ACC112 (cell line): ENCODE data around the gene RSPH9.

Source experiments
- H2AFZ ChIP-seq: fragments of 200-600 bp; sonication (generic); one replicate; pipeline ENCODE4 v1.6.0; 2017; ENCODE audit warnings: antibody characterized with exemption, low read length; ENCODE audit not compliant: unreplicated experiment
- H3K27ac ChIP-seq: fragments of 200-600 bp; sonication (generic); 2 replicates; pipeline ENCODE4 v1.5.1; 2014; ENCODE audit warnings: low read depth, mild to moderate bottlenecking, antibody characterized with exemption, low read length, moderate library complexity
- H3K27me3 ChIP-seq: fragments of 200-600 bp; sonication (generic); 2 replicates; pipeline ENCODE4 v1.6.1; 2014; ENCODE audit warnings: mild to moderate bottlenecking, antibody characterized with exemption, low read length, moderate library complexity, mixed read lengths; ENCODE audit not compliant: insufficient read depth
- H3K36me3 ChIP-seq: fragments of 200-600 bp; sonication (generic); 2 replicates; pipeline ENCODE4 v1.6.1; 2016; ENCODE audit warnings: mild to moderate bottlenecking, antibody characterized with exemption, low read length, moderate library complexity, mixed read lengths; ENCODE audit not compliant: insufficient read depth
- H3K4me1 ChIP-seq: fragments of 200-600 bp; sonication (generic); one replicate; pipeline ENCODE4 v1.6.1; 2016; ENCODE audit warnings: low read length, mixed read lengths; ENCODE audit not compliant: insufficient read depth, unreplicated experiment, control insufficient read depth
- H3K4me3 ChIP-seq: fragments of 200-600 bp; sonication (generic); 2 replicates; pipeline ENCODE4 v1.5.1; 2014; ENCODE audit warnings: mild to moderate bottlenecking, low read depth, low read length
- H3K79me2 ChIP-seq: fragments of 200-600 bp; sonication (generic); one replicate; pipeline ENCODE4 v1.6.0; 2016; ENCODE audit warnings: low read length; ENCODE audit not compliant: control insufficient read depth, unreplicated experiment, insufficient read depth

Gene RSPH9

GRCh38 chr6:43703512-43704429 lies 58.9 kb downstream of the RSPH9 start:
- Histone ChIP-seq H3K79me2 (no peaks in the 10 kb centered on the region), H3K4me1 (peaks cover 42% of the 10 kb centered on the region), H3K27ac (peak overlapping the region; percentile 86), H2AFZ (peak overlapping the region; percentile 86), H3K27me3 (no peaks in the 10 kb centered on the region), H3K4me3 (no peak overlapping the region), H3K36me3 (no peaks in the 10 kb centered on the region)

DNA sequence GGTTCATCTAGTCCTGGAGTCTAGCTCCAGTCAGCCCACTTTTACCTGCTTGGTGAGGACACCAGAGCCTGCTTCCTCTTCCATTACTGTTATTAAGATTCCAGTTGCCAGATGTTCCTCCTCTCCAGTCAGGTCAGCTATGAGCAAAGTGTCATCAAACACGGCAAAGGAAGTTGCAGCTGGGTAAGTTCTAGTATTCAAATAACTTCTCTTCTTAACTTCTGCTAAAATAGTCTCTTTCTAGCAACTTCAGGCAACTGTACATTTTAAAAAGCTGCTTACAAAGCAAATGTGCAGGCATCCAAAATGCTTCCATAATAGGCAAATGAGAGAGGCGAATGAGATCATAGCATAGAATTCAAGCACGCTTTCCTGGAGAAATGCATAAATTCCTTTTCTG lies 61.2 kb downstream of the RSPH9 start:
- no peak overlapping the region for H3K4me3 ChIP-seq
- H3K79me2 ChIP-seq, result no peaks in the 10 kb centered on the region
- H2AFZ ChIP-seq, result no peak overlapping the region
- no peaks in the 10 kb centered on the region for H3K36me3 ChIP-seq
- H3K27ac ChIP-seq, result no peak overlapping the region
- no peaks in the 10 kb centered on the region for H3K27me3 ChIP-seq
- H3K4me1 ChIP-seq, result peaks cover 38% of the 10 kb centered on the region

GRCh38 chr6:43706788-43707187 lies 62.0 kb downstream of the RSPH9 start:
- Histone ChIP-seq H3K4me1 (peaks cover 38% of the 10 kb centered on the region), H3K27me3 (no peaks in the 10 kb centered on the region), H3K79me2 (no peaks in the 10 kb centered on the region), H3K27ac (no peak overlapping the region), H3K36me3 (no peaks in the 10 kb centered on the region), H2AFZ (no peak overlapping the region), H3K4me3 (no peak overlapping the region)

DNA sequence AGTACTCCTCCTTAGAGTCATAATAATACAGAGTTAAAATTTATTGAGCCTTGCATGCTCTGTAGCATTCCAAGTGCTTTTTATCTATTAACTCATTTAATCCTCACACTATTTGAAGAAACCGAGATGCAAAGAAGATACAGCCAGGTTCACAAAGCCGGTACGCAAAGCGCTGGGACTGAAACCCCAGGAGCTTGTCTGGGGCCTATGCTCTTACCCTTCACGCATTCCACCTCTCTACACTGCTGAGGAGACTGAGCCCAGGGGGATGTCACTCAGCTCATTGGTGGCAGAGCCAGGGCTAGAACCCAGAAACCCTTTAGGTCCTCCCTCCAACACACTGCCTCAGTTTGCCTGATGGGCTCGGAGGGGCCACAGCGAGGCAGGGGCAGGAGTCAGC lies 62.4 kb downstream of the RSPH9 start:
- Histone ChIP-seq H2AFZ (no peak overlapping the region), H3K79me2 (no peaks in the 10 kb centered on the region), H3K4me1 (peaks cover 34% of the 10 kb centered on the region), H3K4me3 (no peak overlapping the region), H3K27me3 (no peaks in the 10 kb centered on the region), H3K27ac (no peak overlapping the region), H3K36me3 (no peaks in the 10 kb centered on the region)

DNA sequence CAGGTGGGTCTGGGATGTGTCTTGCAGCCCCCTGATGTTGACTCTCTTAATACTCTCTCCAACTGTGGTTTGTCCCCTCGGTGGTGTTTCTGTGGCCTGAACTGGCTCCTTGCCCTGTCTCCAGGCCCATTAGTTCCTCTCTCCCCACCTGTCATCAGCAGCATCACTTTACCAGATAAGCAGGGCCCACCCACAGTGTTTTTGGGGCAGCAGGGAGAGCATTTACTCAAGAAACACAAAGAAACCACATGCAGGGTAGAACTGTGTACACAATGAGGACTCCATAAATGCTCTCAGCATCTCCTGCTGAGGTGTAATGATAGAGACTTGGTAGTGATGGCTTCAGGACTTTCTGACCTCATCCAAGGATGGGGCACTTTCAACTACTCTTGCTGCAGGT lies 62.9 kb downstream of the RSPH9 start:
- H3K4me3 ChIP-seq, result no peak overlapping the region
- no peak overlapping the region for H2AFZ ChIP-seq
- no peaks in the 10 kb centered on the region for H3K27me3 ChIP-seq
- H3K79me2 ChIP-seq, result no peaks in the 10 kb centered on the region
- H3K4me1 ChIP-seq, result peaks cover 29% of the 10 kb centered on the region
- no peak overlapping the region for H3K27ac ChIP-seq
- no peaks in the 10 kb centered on the region for H3K36me3 ChIP-seq

DNA sequence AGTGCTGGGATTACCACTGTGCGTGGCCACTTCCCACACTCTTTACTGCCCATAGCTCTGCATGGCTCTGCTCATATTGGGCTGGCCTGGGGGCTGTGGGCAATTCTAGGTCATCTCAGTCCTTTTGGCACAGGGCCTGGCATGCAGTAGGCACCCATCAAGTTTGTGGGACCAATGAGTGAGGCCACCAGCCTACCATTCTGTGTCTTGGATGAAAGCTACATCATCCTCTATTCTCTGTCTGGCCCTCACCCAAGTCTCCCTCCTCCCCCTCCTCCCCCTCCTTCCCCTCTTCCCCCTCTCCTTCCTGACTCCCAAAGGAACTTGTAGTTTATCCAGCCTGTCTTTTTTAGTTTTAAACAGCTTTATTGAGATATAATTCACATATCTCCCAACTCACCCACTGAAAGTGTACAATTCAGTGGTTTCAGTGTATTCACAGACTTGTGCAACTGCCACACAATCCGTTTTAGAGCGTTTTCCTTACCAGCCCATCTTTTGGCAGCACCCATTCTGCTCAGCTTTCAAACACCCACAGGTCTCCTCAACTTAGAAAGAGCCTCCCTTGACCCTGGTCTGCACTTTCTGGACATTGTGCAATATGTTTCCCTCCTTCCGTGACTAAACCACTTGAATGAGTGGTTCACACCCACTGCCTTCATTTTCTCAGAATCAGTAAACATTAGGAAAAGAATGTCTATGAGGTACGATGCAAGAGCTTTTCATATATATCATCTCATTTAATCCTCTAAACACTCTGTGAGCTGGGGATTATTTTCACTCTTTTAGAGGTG lies 64.2 kb downstream of the RSPH9 start:
- Histone ChIP-seq H3K27ac (peak overlapping the region; percentile 63), H2AFZ (peak overlapping the region; percentile 8), H3K27me3 (no peaks in the 10 kb centered on the region)

GRCh38 chr6:43709654-43710303 lies 64.9 kb downstream of the RSPH9 start:
- peaks cover 21% of the 10 kb centered on the region for H3K4me1 ChIP-seq

More for the DNA sequence above, 64.2 kb downstream of the RSPH9 start:
- Histone ChIP-seq H3K4me1 (peaks cover 21% of the 10 kb centered on the region), H3K79me2 (no peaks in the 10 kb centered on the region), H3K4me3 (no peak overlapping the region), H3K36me3 (no peaks in the 10 kb centered on the region)

DNA sequence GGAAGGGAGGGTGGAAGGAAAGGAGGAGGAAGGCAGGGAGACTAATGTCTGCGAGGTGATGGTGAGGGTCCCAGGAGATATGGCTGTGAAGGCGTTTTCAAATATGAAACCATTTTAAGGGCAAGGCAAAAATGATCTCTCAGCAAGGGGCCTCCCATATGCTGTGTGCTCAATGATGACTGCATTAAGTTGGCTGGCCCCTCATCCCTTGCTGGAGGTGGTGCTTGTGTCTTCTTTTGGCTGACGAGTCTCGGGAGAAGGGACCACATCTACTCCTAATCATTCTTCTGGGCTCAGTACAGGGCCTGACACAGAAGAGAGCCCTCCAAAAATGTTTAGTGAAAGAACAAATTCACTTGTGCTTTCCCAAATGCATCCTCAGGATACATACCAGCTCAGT lies 65.7 kb downstream of the RSPH9 start:
- Histone ChIP-seq H2AFZ (no peak overlapping the region), H3K27me3 (no peaks in the 10 kb centered on the region), H3K4me3 (no peak overlapping the region), H3K4me1 (peaks cover 21% of the 10 kb centered on the region), H3K36me3 (no peaks in the 10 kb centered on the region), H3K79me2 (no peaks in the 10 kb centered on the region), H3K27ac (no peak overlapping the region)

More at GRCh38 chr6:43709654-43710303, 64.9 kb downstream of the RSPH9 start:
- no peaks in the 10 kb centered on the region for H3K36me3 ChIP-seq
- peak overlapping the region; percentile 8 for H2AFZ ChIP-seq
- H3K27ac ChIP-seq, result peak overlapping the region; percentile 63
- no peaks in the 10 kb centered on the region for H3K79me2 ChIP-seq
- no peak overlapping the region for H3K4me3 ChIP-seq
- no peaks in the 10 kb centered on the region for H3K27me3 ChIP-seq

DNA sequence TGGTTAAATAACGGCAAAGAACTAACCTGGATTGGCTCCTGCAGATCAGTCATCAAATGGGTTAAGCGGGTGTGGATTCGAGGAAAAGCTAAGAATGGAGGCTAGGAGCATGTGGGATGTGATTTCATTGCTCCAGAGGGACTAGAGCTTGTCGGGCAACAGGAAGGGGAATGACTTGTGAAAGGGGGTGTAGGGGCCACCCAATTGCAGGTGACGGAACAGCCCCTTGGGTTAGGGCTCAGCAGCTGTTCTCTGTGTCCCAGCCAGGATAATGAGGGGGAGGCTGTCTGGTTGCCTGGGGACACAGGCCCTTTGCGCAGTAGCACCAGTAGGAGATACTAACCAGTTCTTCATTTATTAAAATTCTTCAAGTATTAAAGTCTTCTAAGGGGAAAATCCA lies 67.7 kb downstream of the RSPH9 start:
- H2AFZ ChIP-seq, result no peak overlapping the region
- no peaks in the 10 kb centered on the region for H3K79me2 ChIP-seq
- no peaks in the 10 kb centered on the region for H3K27me3 ChIP-seq
- H3K36me3 ChIP-seq, result no peaks in the 10 kb centered on the region
- peaks cover 15% of the 10 kb centered on the region for H3K4me1 ChIP-seq
- H3K27ac ChIP-seq, result no peak overlapping the region
- H3K4me3 ChIP-seq, result no peak overlapping the region

GRCh38 chr6:43713643-43714310 lies 68.9 kb downstream of the RSPH9 start:
- Histone ChIP-seq H3K4me1 (peaks cover 15% of the 10 kb centered on the region), H3K36me3 (no peaks in the 10 kb centered on the region), H3K27me3 (no peaks in the 10 kb centered on the region), H3K79me2 (no peaks in the 10 kb centered on the region), H2AFZ (no peak overlapping the region), H3K4me3 (no peak overlapping the region), H3K27ac (no peak overlapping the region)
